SJSA1 (cell line): ENCODE data around the gene MAPK14. TPM values are rescaled to one million over a fixed set of nuclear protein-coding genes. Genes with fewer than 3 reads are reported as not detected.
"Not testable (repeated sequence)": the region's sequence is repeated elsewhere in the genome, so short reads cannot be mapped to it uniquely, and the experiment has no call there.

Experiments used
- DNase-seq, 2 experiments: peaks; one replicate each; pipeline ENCODE4 v3.0.0-alpha.2; 2015 to 2020; ENCODE audit warnings: low spot score in 2 of 2, low read depth in 1 of 2
- H3K27ac ChIP-seq: fragments of 250-450 bp; sonication (Bioruptor Pico); 2 replicates; pipeline ENCODE4 v1.5.1; 2020; ENCODE audit warnings: mild to moderate bottlenecking, moderate library complexity
- H3K27me3 ChIP-seq: fragments of 250-450 bp; sonication (Bioruptor Pico); replicated peaks from 2 replicates; pipeline ENCODE4 v1.5.1; 2020; ENCODE audit warnings: mild to moderate bottlenecking, moderate library complexity
- H3K36me3 ChIP-seq: fragments of 250-450 bp; sonication (Bioruptor Pico); 2 replicates; pipeline ENCODE4 v1.5.1; 2020; ENCODE audit warnings: mild to moderate bottlenecking
- H3K4me1 ChIP-seq: fragments of 250-450 bp; sonication (Bioruptor Pico); replicated peaks from 2 replicates; pipeline ENCODE4 v1.6.1; 2021; ENCODE audit warnings: mild to moderate bottlenecking
- H3K4me3 ChIP-seq: fragments of 250-450 bp; sonication (Bioruptor Pico); 2 replicates; pipeline ENCODE4 v1.5.1; 2020; ENCODE audit warnings: mild to moderate bottlenecking
- H3K9me3 ChIP-seq: fragments of 250-450 bp; sonication (Bioruptor Pico); replicated peaks from 2 replicates; pipeline ENCODE4 v1.5.1; 2020; ENCODE audit warnings: mild to moderate bottlenecking
- total RNA-seq: library from RNA; depleted of rRNA; stranded (reverse); fragments of >200 nt; shearing (Covaris generic); gene quantifications from 2 replicates; pipeline ENCODE4 v1.2.3, GENCODE V29; 2014

MAPK14 gene
- total RNA-seq, 1 experiment from 2014 or later = 60.9 TPM

GRCh38 chr6:36128793-36129192 lies 101.2 kb downstream of the MAPK14 start:
- H3K36me3 ChIP-seq = no peaks in the 10 kb centered on the region
- H3K4me1 ChIP-seq = peaks cover 12% of the 10 kb centered on the region
- H3K27ac ChIP-seq = no peak overlapping the region
- no peaks in the 10 kb centered on the region; the same call in 1 of the 2 replicates for H3K9me3 ChIP-seq
- DNase-seq = no peak
- no peaks in the 10 kb centered on the region for H3K27me3 ChIP-seq
- H3K4me3 ChIP-seq = no peak overlapping the region

- H3K4me3 ChIP-seq = not testable (repeated sequence)
Observed at GRCh38 chr6:36129334-36129733, 101.7 kb downstream of the MAPK14 start.

GRCh38 chr6:36129941-36130666 lies 102.5 kb downstream of the MAPK14 start, which contains the start of gene MAPK13:
Gene MAPK13, plus strand, starts transcription at chr6:36130513. Its CDS starts 70 bp downstream, at chr6:36130583.
- no peak for DNase-seq
- no peak within 1 kb of the TSS for H3K4me3 ChIP-seq

More at GRCh38 chr6:36129334-36129733, 101.7 kb downstream of the MAPK14 start:
- not testable (repeated sequence) for H3K27me3 ChIP-seq, H3K36me3 ChIP-seq, H3K9me3 ChIP-seq, H3K27ac ChIP-seq, DNase-seq
- H3K4me1 ChIP-seq = peaks cover 12% of the 10 kb centered on the region

GRCh38 chr6:36130667-36131510 lies 103.3 kb downstream of the MAPK14 start:
- no peak for DNase-seq
- no peaks in the 10 kb centered on the region for H3K36me3 ChIP-seq
- no peak overlapping the region for H3K4me3 ChIP-seq
- no peak overlapping the region for H3K27ac ChIP-seq
- peaks cover 12% of the 10 kb centered on the region for H3K4me1 ChIP-seq
- H3K27me3 ChIP-seq = no peaks in the 10 kb centered on the region
- no peaks in the 10 kb centered on the region; the same call in 1 of the 2 replicates for H3K9me3 ChIP-seq

More at GRCh38 chr6:36129941-36130666, 102.5 kb downstream of the MAPK14 start, which contains the start of gene MAPK13:
- Histone ChIP-seq H3K9me3 (no peaks in the 10 kb centered on the region; the same call in 1 of the 2 replicates), H3K27ac (no peak within 1 kb of the TSS), H3K27me3 (no peaks in the 10 kb centered on the region), H3K36me3 (no peaks in the 10 kb centered on the region), H3K4me1 (peaks cover 12% of the 10 kb centered on the region)

GRCh38 chr6:36131511-36132245 lies 104.1 kb downstream of the MAPK14 start:
- peaks cover 12% of the 10 kb centered on the region for H3K4me1 ChIP-seq
- H3K27me3 ChIP-seq = no peaks in the 10 kb centered on the region
- no peak overlapping the region for H3K4me3 ChIP-seq
- no peak for DNase-seq
- H3K27ac ChIP-seq = no peak overlapping the region
- H3K36me3 ChIP-seq = no peaks in the 10 kb centered on the region
- H3K9me3 ChIP-seq = no peaks in the 10 kb centered on the region

GRCh38 chr6:36132246-36132895 lies 104.8 kb downstream of the MAPK14 start:
- Histone ChIP-seq H3K27me3 (no peaks in the 10 kb centered on the region), H3K27ac (no peak overlapping the region), H3K4me3 (no peak overlapping the region), H3K36me3 (no peaks in the 10 kb centered on the region), H3K4me1 (peaks cover 6% of the 10 kb centered on the region), H3K9me3 (no peaks in the 10 kb centered on the region)
- DNase-seq = no peak

GRCh38 chr6:36133148-36133547 lies 105.5 kb downstream of the MAPK14 start:
- Histone ChIP-seq H3K27ac (no peak overlapping the region), H3K27me3 (no peaks in the 10 kb centered on the region), H3K4me1 (no peaks in the 10 kb centered on the region; the same call in 1 of the 2 replicates), H3K36me3 (no peaks in the 10 kb centered on the region), H3K4me3 (no peak overlapping the region), H3K9me3 (no peaks in the 10 kb centered on the region)
- DNase-seq = no peak

- no peaks in the 10 kb centered on the region for H3K9me3 ChIP-seq
- DNase-seq = no peak
- no peaks in the 10 kb centered on the region for H3K4me1 ChIP-seq
- no peaks in the 10 kb centered on the region for H3K27me3 ChIP-seq
- H3K27ac ChIP-seq = no peak overlapping the region
- H3K36me3 ChIP-seq = no peaks in the 10 kb centered on the region
- no peak overlapping the region for H3K4me3 ChIP-seq
Observed at GRCh38 chr6:36133912-36134311, 106.3 kb downstream of the MAPK14 start.

GRCh38 chr6:36135053-36135731 lies 107.6 kb downstream of the MAPK14 start:
- Histone ChIP-seq H3K36me3 (no peaks in the 10 kb centered on the region), H3K27ac (no peak overlapping the region), H3K4me3 (no peak overlapping the region), H3K27me3 (no peaks in the 10 kb centered on the region), H3K4me1 (no peaks in the 10 kb centered on the region), H3K9me3 (no peaks in the 10 kb centered on the region)
- DNase-seq = no peak

GRCh38 chr6:36136034-36136433 lies 108.4 kb downstream of the MAPK14 start:
- no peaks in the 10 kb centered on the region for H3K9me3 ChIP-seq
- no peak overlapping the region for H3K27ac ChIP-seq
- no peaks in the 10 kb centered on the region for H3K27me3 ChIP-seq
- H3K36me3 ChIP-seq = no peaks in the 10 kb centered on the region
- no peak for DNase-seq
- no peak overlapping the region for H3K4me3 ChIP-seq
- no peaks in the 10 kb centered on the region for H3K4me1 ChIP-seq

GRCh38 chr6:36136551-36136950 lies 108.9 kb downstream of the MAPK14 start:
- Histone ChIP-seq H3K36me3 (no peaks in the 10 kb centered on the region), H3K27ac (no peak overlapping the region), H3K27me3 (no peaks in the 10 kb centered on the region), H3K4me1 (no peaks in the 10 kb centered on the region), H3K4me3 (no peak overlapping the region), H3K9me3 (no peaks in the 10 kb centered on the region)
- DNase-seq = no peak

GRCh38 chr6:36138667-36139066 lies 111.1 kb downstream of the MAPK14 start:
- Histone ChIP-seq H3K9me3 (no peaks in the 10 kb centered on the region), H3K4me1 (no peaks in the 10 kb centered on the region), H3K27me3 (no peaks in the 10 kb centered on the region), H3K27ac (no peak overlapping the region), H3K4me3 (no peak overlapping the region), H3K36me3 (no peaks in the 10 kb centered on the region)
- DNase-seq = no peak

- DNase-seq = no peak
- Histone ChIP-seq H3K27ac (no peak overlapping the region), H3K4me3 (no peak overlapping the region), H3K27me3 (no peaks in the 10 kb centered on the region), H3K4me1 (no peaks in the 10 kb centered on the region), H3K36me3 (no peaks in the 10 kb centered on the region), H3K9me3 (no peaks in the 10 kb centered on the region)
Observed at GRCh38 chr6:36139431-36139830, 111.8 kb downstream of the MAPK14 start.
